Cerebellar nuclear complex (tissue), 1 donor: Measurements from ENCODE around the gene PCDHGA1.

ENCODE experiments used
- DNase-seq, 2 experiments: peaks; one replicate each; lab custom pipeline; 2025; lab: John Stamatoyannopoulos, UW

PCDHGA1 gene

GRCh38 chr5:141512911-141513626 is 182.8 kb downstream of the PCDHGA1 start:
- DNase-seq = no peak

- peak; percentile 61 to 75 for DNase-seq
Measured at GRCh38 chr5:141513627-141514329, 183.5 kb downstream of the PCDHGA1 start.

- DNase-seq = no peak
Measured at GRCh38 chr5:141514330-141515133, 184.2 kb downstream of the PCDHGA1 start.

DNA sequence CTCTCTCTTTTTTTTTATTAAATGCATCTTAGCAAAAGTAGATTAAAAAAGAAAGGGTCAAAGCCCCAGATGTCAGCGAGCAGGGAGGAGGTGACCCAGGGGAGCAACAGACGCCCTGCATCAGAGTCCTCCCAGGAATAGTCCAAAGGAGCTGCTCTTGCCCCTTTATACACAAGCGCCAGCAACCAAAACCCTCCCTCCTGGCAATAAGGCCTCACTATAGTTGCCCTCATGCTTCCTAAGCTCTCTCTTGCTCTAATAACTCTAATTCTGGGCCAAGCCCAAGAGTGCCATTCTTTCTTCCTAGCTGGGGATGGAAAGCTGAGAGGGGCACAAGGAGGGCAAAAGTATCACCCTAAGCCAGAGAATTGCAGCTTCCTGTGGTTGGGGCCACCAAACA is 184.8 kb downstream of the PCDHGA1 start:
- no peak for DNase-seq

- DNase-seq = no peak
Measured at GRCh38 chr5:141515946-141516671, 185.8 kb downstream of the PCDHGA1 start.

DNA sequence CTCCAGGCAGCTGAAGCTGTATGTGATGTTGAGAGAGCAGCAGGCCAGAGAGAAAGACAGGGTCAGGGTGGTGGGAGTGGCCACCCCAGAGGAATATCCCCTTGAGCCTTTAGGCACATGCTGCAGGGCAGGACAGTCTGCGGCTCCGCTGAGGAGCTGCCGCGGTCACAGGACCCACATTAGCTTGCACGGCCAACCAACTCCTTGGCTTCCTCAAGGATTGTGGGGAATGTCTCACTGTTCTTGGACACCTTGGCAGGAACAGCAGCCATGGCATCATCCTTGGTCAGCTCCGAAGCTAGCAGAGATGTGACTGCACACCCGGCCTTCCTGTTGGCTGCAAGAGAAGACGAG is 186.3 kb downstream of the PCDHGA1 start:
- DNase-seq = no peak

GRCh38 chr5:141517312-141517711 is 187.0 kb downstream of the PCDHGA1 start:
- DNase-seq = no peak

- DNase-seq = no peak
Measured at GRCh38 chr5:141517880-141518617, 187.7 kb downstream of the PCDHGA1 start.

GRCh38 chr5:141518618-141519015 is 188.3 kb downstream of the PCDHGA1 start:
- no peak for DNase-seq

DNA sequence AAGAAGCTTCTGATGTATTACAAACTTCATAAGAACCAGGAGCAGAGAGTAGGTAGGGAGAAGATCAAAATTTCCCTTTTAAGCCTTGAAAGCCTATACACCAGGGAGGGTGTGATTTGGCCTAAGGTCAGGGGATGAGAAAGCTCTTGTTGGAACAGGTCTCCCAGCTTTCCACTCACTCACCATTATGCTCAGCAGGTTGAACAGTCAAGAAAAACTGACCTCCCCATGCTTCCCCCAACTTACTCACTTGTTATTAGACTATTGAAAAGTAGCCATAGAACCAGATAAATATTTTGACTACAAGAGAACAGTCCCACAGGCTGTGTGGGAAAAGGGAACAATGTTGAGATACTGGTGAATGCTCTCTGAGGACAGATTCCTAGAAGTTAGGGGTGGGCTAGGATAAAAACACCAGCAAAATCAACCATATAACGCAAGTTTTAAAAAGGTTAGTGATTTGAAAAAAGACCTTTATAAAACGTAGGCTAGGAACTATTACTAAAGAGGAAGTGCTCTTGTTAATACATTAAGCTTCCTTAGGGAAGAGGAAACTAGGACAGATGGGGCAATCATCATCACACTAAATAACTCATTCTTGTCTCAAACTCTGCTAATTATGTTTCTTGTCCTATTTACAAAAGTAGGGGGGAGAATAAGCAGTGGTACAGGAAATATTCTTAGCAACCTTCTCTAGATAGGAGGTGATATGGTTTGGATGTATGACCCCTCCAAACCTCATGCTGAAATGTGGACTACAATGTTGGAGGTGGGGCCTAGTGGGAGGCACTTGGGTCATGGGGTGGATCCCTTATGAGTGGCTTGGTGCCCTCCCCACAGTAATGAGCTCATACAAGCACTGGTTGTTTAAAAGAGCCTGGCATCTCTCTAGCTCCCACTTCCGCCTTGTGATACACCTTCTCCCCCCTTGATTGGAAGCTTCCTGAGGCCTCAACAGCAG is 189.6 kb downstream of the PCDHGA1 start:
- DNase-seq = no peak

GRCh38 chr5:141521244-141521781 is 191.0 kb downstream of the PCDHGA1 start:
- DNase-seq = no peak

DNA sequence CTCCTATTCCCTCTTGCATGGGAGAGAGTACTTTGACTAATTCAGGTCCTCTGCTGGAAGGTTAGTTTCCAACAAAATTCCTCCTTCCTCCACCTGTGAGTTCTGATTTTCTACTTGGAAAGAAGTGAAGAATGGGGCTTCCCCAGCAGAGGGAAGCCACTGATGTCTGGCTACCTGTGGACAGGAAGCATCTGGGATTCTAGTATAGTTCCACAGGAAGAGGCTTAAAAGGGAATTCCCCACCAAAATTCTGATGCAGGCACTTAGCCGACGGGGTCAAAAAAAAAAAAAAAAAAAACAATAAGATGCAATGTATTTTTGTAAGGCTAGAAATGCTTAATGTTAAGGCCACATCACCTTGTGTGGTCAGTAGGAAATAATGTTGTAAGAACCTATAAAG is 192.0 kb downstream of the PCDHGA1 start:
- DNase-seq = no peak

DNA sequence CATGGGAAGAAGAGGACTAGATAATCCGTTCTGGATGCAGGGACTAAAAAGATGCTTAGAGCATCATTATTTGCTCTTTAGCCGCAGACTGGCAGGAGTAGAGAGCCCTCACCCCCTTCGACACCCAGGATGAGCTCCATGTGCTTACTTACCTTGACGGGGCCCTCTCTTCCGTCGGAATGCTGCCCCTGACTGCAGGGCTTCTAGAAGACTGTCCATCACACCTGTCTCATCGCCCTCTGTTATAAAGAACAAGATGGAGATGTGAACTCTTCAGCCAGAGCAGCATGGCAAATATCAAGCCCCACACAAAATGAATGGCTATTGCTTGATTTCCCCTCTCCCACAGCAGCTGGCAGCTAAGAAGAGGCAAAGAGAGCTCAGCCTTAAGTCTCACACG is 193.7 kb downstream of the PCDHGA1 start:
- no peak for DNase-seq

GRCh38 chr5:141524604-141525597 is 194.6 kb downstream of the PCDHGA1 start:
- DNase-seq = peak; percentile 82 to 95

- no peak for DNase-seq
Measured at GRCh38 chr5:141525653-141526052, 195.3 kb downstream of the PCDHGA1 start.

- no peak for DNase-seq
Measured at GRCh38 chr5:141527426-141527825, 197.1 kb downstream of the PCDHGA1 start.

- peak; percentile 61 to 85 for DNase-seq
Measured at GRCh38 chr5:141528291-141528984, 198.1 kb downstream of the PCDHGA1 start.

GRCh38 chr5:141529002-141529401 is 198.7 kb downstream of the PCDHGA1 start:
- DNase-seq = no peak
